ENCODE data around the gene MAML3.

The MAML3 gene

GRCh38 chr4:139732991-139733570 is 420.9 kb downstream of the MAML3 start:
- no peak for TF ChIP-seq CTCF (IDR thresholded peaks at IDR 0.05)

GRCh38 chr4:139728840-139729239 is 425.1 kb downstream of the MAML3 start:
- no peak for TF ChIP-seq CTCF (IDR thresholded peaks at IDR 0.05)

GRCh38 chr4:139728146-139728545 is 425.8 kb downstream of the MAML3 start:
- no peak for TF ChIP-seq CTCF (IDR thresholded peaks at IDR 0.05)

GRCh38 chr4:139726615-139727014 is 427.4 kb downstream of the MAML3 start:
- no peak for TF ChIP-seq CTCF (IDR thresholded peaks at IDR 0.05)

- no peak for TF ChIP-seq CTCF (IDR thresholded peaks at IDR 0.05)
Measured at GRCh38 chr4:139725236-139725635, 428.7 kb downstream of the MAML3 start.

- no peak for TF ChIP-seq CTCF (IDR thresholded peaks at IDR 0.05)
Measured at GRCh38 chr4:139721789-139722188, 432.2 kb downstream of the MAML3 start.

- TF ChIP-seq CTCF (IDR thresholded peaks at IDR 0.05), result no peak
Measured at GRCh38 chr4:139720806-139721205, 433.2 kb downstream of the MAML3 start.

Measured in LNCAP (cell line).